PC-3 (cell line): Measurements from ENCODE around the gene RFC2.

Experiments used
- CTCF ChIP-seq: fragments of 300-600 bp; sonication (generic); conservative IDR thresholded peaks from 2 replicates; pipeline ENCODE4 v1.5.1; 2017; ENCODE audit warnings: antibody characterized with exemption, low read depth, mild to moderate bottlenecking, low read length
- EZH2 ChIP-seq: fragments of 300-600 bp; sonication (generic); IDR thresholded peaks from one replicate; pipeline ENCODE4 v1.6.1; 2017; ENCODE audit warnings: antibody characterized with exemption, mild to moderate bottlenecking, low read length; ENCODE audit not compliant: unreplicated experiment

GRCh38 chr7:74185636-74186035 lies 68.6 kb downstream of the RFC2 start:
- TF ChIP-seq EZH2 (no peak), CTCF (no peak)
